HEK293 (cell line): ENCODE measurements around the gene PLD6.

ENCODE experiments used
- FEZF1 ChIP-seq: fragments of 450-650 bp; formaldehyde crosslinking; IDR thresholded peaks from 2 replicates; pipeline ENCODE4 v1.5.1; 2016; ENCODE audit warnings: missing biosample characterization, missing genetic modification characterization
- KLF1 ChIP-seq: fragments of 450-650 bp; formaldehyde crosslinking; IDR thresholded peaks from 2 replicates; pipeline ENCODE4 v1.5.1; 2016; ENCODE audit warnings: missing biosample characterization, missing genetic modification characterization
- REPIN1 ChIP-seq: fragments of 450-650 bp; formaldehyde crosslinking; IDR thresholded peaks from 2 replicates; pipeline ENCODE4 v1.5.1; 2017; ENCODE audit warnings: missing biosample characterization, missing genetic modification characterization, low read depth
- SP3 ChIP-seq: fragments of 450-650 bp; formaldehyde crosslinking; IDR thresholded peaks from 2 replicates; pipeline ENCODE4 v1.5.1; 2016; ENCODE audit warnings: missing biosample characterization, missing genetic modification characterization
- ZBTB20 ChIP-seq: fragments of 450-650 bp; formaldehyde crosslinking; IDR thresholded peaks from 2 replicates; pipeline ENCODE4 v1.5.1; 2016; ENCODE audit warnings: missing biosample characterization, missing genetic modification characterization
- ZNF501 ChIP-seq: fragments of 450-650 bp; formaldehyde crosslinking; IDR thresholded peaks from 2 replicates; pipeline ENCODE4 v1.5.1; 2016; ENCODE audit warnings: missing biosample characterization, missing genetic modification characterization
- ZNF660 ChIP-seq: fragments of 450-650 bp; IDR thresholded peaks from 2 replicates; pipeline ENCODE4 v1.5.1; 2018; ENCODE audit warnings: missing biosample characterization, mild to moderate bottlenecking, missing genetic modification characterization
- ZNF768 ChIP-seq: fragments of 450-650 bp; formaldehyde crosslinking; IDR thresholded peaks from 2 replicates; pipeline ENCODE4 v1.5.1; 2018; ENCODE audit warnings: missing biosample characterization, mild to moderate bottlenecking, missing genetic modification characterization
- ZNF777 ChIP-seq: fragments of 450-650 bp; formaldehyde crosslinking; IDR thresholded peaks from 2 replicates; pipeline ENCODE4 v1.5.1; 2017; ENCODE audit warnings: missing biosample characterization, missing genetic modification characterization, borderline replicate concordance
- TF ChIP-seq, protein P1 (sequence below): fragments of 450-650 bp; formaldehyde crosslinking; IDR thresholded peaks from 2 replicates; pipeline ENCODE4 v1.5.1; 2016; ENCODE audit warnings: missing biosample characterization, missing genetic modification characterization
- TF ChIP-seq, protein P2 (sequence below): fragments of 450-650 bp; formaldehyde crosslinking; IDR thresholded peaks from 2 replicates; pipeline ENCODE4 v1.5.1; 2016; ENCODE audit warnings: missing biosample characterization, missing genetic modification characterization

DNA sequence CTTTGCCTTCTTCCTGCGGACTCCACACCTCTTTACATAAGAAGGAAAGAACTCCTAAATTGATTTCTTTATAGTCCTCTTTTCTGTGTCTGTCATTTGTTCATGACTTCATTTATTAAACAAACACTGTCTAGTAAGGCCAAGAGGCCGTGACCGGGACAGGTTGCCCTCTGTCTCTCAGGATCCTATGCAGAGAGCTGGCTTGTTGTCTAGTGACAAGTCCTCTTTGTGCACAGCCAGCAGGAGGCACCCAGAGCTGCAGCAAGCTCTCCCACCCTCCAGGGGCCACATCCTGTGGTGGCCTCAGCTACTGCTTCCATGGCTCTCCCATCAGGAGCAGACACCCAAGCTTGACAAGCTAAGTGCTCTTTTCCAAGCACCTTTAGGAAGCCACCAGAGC, 50.6 kb downstream of the PLD6 start:
- TF ChIP-seq ZBTB20 (no peak), REPIN1 (tag by site-specific recombination) (no peak), ZNF501 (tag by site-specific recombination) (no peak), FEZF1 (tag by site-specific recombination) (no peak), SP3 (no peak), ZNF660 (tag by site-specific recombination) (no peak), KLF1 (tag by site-specific recombination) (no peak), ZNF777 (tag by site-specific recombination) (no peak), ZNF768 (tag by site-specific recombination) (no peak)
- TF ChIP-seq, protein P1, sequence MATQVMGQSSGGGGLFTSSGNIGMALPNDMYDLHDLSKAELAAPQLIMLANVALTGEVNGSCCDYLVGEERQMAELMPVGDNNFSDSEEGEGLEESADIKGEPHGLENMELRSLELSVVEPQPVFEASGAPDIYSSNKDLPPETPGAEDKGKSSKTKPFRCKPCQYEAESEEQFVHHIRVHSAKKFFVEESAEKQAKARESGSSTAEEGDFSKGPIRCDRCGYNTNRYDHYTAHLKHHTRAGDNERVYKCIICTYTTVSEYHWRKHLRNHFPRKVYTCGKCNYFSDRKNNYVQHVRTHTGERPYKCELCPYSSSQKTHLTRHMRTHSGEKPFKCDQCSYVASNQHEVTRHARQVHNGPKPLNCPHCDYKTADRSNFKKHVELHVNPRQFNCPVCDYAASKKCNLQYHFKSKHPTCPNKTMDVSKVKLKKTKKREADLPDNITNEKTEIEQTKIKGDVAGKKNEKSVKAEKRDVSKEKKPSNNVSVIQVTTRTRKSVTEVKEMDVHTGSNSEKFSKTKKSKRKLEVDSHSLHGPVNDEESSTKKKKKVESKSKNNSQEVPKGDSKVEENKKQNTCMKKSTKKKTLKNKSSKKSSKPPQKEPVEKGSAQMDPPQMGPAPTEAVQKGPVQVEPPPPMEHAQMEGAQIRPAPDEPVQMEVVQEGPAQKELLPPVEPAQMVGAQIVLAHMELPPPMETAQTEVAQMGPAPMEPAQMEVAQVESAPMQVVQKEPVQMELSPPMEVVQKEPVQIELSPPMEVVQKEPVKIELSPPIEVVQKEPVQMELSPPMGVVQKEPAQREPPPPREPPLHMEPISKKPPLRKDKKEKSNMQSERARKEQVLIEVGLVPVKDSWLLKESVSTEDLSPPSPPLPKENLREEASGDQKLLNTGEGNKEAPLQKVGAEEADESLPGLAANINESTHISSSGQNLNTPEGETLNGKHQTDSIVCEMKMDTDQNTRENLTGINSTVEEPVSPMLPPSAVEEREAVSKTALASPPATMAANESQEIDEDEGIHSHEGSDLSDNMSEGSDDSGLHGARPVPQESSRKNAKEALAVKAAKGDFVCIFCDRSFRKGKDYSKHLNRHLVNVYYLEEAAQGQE, result no peak
- TF ChIP-seq, protein P2, sequence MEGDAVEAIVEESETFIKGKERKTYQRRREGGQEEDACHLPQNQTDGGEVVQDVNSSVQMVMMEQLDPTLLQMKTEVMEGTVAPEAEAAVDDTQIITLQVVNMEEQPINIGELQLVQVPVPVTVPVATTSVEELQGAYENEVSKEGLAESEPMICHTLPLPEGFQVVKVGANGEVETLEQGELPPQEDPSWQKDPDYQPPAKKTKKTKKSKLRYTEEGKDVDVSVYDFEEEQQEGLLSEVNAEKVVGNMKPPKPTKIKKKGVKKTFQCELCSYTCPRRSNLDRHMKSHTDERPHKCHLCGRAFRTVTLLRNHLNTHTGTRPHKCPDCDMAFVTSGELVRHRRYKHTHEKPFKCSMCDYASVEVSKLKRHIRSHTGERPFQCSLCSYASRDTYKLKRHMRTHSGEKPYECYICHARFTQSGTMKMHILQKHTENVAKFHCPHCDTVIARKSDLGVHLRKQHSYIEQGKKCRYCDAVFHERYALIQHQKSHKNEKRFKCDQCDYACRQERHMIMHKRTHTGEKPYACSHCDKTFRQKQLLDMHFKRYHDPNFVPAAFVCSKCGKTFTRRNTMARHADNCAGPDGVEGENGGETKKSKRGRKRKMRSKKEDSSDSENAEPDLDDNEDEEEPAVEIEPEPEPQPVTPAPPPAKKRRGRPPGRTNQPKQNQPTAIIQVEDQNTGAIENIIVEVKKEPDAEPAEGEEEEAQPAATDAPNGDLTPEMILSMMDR (tag by site-specific recombination), result no peak
